IPS-18c (cell line): ENCODE data around the gene KRT6B.

Experiments used
- H3K4me3 ChIP-seq: 2 replicates; pipeline ENCODE4 v1.7.0; 2013; ENCODE audit warnings: low read depth, mild to moderate bottlenecking, low read length, moderate library complexity; ENCODE audit not compliant: insufficient read depth
- H3K9me3 ChIP-seq: one replicate; pipeline ENCODE4 v1.6.1; 2013; ENCODE audit warnings: mild to moderate bottlenecking, low read length, moderate library complexity; ENCODE audit not compliant: control insufficient read depth, insufficient read depth

KRT6B gene

GRCh38 chr12:52404951-52405350 lies 47.0 kb downstream of the KRT6B start:
- peaks cover 3% of the 10 kb centered on the region for H3K9me3 ChIP-seq
- H3K4me3 ChIP-seq = no peak overlapping the region

DNA sequence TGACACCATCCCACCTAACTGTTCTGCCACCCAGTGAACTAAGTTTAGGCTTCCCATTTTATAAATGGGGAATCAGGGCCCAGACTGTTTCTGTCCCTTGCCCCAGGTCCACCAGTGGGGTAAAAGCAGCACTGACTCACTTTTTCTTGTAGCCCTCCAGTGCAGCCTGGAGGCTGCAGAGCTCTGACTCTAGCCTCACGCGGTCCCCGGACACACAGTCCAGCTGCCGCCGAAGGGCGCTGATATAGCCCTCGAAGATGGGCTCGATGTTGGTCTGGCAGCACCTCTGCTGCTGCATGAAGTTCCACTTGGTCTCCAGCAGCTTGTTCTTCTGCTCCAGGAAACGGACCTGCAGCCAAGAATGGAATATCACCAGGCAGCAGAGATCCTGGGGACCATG lies 48.4 kb downstream of the KRT6B start:
- no peak overlapping the region for H3K4me3 ChIP-seq

GRCh38 chr12:52402873-52403540 lies 48.9 kb downstream of the KRT6B start:
- H3K9me3 ChIP-seq = no peaks in the 10 kb centered on the region
- H3K4me3 ChIP-seq = no peak overlapping the region

More for the DNA sequence above, 48.4 kb downstream of the KRT6B start:
- peaks cover 3% of the 10 kb centered on the region for H3K9me3 ChIP-seq

- no peaks in the 10 kb centered on the region for H3K9me3 ChIP-seq
- no peak overlapping the region for H3K4me3 ChIP-seq
These were observed 49.6 kb downstream of the KRT6B start for GRCh38 chr12:52402377-52402776.

GRCh38 chr12:52401926-52402325 lies 50.0 kb downstream of the KRT6B start:
- Histone ChIP-seq H3K4me3 (no peak overlapping the region), H3K9me3 (no peaks in the 10 kb centered on the region)

DNA sequence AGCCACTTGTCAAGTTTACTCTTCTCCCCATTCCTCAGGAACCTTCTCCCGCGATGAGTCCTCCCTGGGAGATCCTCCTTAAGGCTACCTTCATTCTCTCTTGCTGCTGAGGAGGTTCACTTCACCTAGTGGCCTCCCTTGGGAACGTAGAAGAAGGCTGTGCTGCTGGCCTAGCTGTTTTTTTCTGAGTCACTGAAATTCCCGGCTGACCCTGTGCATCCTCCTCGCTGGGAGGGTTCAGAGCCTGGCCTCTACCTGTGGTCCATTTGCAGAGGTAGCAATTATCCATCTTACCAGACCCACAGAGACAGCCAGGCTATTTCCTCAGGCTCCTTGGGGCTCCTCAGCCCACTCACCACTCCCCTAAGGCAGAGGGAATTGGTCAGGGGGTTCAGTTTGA lies 50.4 kb downstream of the KRT6B start:
- Histone ChIP-seq H3K9me3 (no peaks in the 10 kb centered on the region), H3K4me3 (no peak overlapping the region)

- H3K9me3 ChIP-seq = no peaks in the 10 kb centered on the region
- H3K4me3 ChIP-seq = no peak overlapping the region
These were observed 51.0 kb downstream of the KRT6B start for GRCh38 chr12:52400906-52401305.

DNA sequence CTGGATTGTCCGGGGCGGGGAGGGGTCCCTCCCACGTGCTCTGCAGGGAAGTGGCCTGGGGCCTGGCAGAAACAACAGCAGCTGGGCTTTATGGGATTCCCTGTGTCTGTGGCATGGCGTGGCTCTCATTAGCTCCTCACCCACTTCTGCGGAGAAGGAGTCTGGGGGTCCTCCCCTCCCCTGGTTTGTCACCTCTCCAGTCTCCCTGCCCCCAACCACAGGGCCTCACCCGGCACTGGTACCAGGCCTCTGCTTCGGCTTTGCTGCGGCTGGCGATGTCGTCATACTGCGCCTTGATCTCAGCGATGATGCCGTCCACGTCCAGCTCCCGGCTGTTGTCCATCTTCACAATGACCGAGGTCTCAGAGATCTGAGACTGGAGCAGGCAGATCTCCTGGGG lies 52.2 kb downstream of the KRT6B start:
- no peaks in the 10 kb centered on the region for H3K9me3 ChIP-seq
- no peak overlapping the region for H3K4me3 ChIP-seq

DNA sequence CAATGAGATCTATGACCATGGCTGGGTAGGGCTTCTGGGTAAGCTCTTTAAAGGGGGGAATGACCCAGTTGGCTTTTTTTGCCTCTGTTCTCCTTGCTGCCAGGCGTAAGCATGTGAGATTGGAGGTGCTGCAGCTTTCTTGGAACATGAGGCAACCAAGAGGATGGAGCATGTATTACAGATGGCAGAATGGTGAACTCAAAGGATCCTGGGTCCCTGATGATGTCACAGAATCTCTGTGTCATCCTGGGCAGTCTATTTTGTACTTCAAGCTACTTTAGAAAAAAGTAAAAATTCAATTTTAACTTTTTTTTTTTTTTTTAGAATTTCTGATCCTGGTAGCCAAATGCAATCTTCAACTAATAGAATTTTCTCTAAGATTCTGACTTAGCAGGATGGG lies 53.8 kb downstream of the KRT6B start:
- Histone ChIP-seq H3K4me3 (no peak overlapping the region), H3K9me3 (no peaks in the 10 kb centered on the region)

DNA sequence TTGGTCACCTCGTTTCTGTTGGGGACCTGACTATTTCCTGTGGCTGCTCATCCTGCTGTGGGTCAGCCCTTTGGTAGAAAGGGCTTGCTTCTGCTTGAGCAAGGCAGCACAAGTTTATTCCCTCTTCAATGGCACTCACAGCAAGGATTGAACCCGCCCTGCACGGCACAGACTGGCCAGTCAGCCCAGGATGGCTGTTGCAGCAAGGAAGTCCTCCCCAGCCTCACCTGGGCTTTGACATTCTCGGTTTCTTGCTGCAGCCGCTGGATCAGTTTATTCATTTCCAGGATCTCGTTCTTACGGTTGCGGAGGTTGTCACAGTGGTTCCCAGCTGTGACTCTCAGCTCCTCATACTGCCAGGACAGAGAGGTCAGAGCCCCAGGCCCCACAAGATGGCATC lies 55.3 kb downstream of the KRT6B start:
- no peak overlapping the region for H3K4me3 ChIP-seq
- H3K9me3 ChIP-seq = no peaks in the 10 kb centered on the region
